Thyroid gland (tissue), 4 donors: ENCODE data around the gene C1orf122.

Experiments used
- CTCF ChIP-seq, 6 experiments: fragments of 200-600 bp in 3 of 6; fragments of 450-650 bp in 3 of 6; sonication (generic) in 3 of 6; IDR thresholded peaks; one replicate each; pipeline ENCODE4 v1.5.1; 2016 to 2019; ENCODE audit warnings: antibody characterized with exemption in 6 of 6, mild to moderate bottlenecking in 2 of 6, inconsistent platforms in 1 of 6, moderate library complexity in 1 of 6
- POLR2A ChIP-seq, 2 donors: fragments of 450-650 bp; IDR thresholded peaks; one replicate each; pipeline ENCODE4 v1.6.1; 2017; ENCODE audit warnings: antibody characterized with exemption in 2 of 2, mild to moderate bottlenecking in 2 of 2, moderate library complexity in 1 of 2

GRCh38 chr1:37802439-37802838, 5.2 kb upstream of the C1orf122 start:
- TF ChIP-seq CTCF (IDR thresholded peaks at IDR 0.05) = no peak
- no peak for TF ChIP-seq POLR2A (IDR thresholded peaks at IDR 0.05)
